HG03442 (cell line): ENCODE results near the gene RASGEF1C.

Experiments used
- ATAC-seq: cut with Tn5 transposase; IDR thresholded peaks from one replicate; pipeline ENCODE4 v1.9.1; 2021; ENCODE audit warnings: mild to moderate bottlenecking, moderate library complexity; ENCODE audit not compliant: unreplicated experiment

RASGEF1C gene

DNA sequence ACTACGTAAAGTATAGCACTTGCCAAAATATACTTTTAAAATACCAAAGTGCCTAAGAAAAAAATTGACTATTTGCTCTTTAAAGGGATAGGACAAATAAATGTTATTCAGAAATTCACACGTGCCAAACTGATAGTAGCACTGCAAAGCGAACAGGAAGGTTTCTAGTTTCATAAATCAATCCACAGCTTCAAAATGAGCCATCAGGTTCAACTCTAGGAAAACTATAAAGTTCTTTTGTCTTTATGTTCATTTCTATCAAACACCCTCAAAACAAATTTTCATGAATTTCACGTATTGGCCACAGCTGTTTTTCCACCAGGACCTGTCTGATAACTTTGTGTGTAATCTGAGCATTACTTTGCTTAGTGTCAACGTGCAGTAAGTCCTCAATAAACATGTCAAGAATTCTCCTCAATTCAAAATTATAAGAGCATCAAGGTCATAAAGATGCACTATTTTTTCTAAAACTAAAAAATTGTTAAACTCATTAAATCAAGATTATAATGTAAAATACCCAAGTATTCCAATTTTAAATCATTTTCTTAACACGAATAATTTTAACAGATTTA lies 140.4 kb downstream of the RASGEF1C start:
- ATAC-seq, result no peak

DNA sequence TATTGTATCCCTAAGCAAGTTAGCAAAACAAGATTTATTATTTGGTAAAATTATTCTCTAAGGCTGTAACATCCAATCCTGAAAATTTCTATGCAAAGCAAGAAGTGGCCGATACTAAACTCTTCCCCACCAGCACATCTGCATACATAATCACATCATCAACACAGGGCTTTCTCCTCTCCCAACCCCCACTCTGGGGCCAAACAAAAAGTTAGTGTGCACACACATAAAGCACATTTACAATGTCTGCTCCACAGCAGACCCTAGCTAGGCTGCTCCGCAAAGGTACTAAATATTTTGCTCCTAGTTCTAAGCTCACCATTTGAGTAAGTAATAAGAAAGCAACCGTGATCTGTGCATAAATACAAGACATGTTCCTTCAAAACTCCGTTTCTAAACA lies 141.0 kb downstream of the RASGEF1C start:
- ATAC-seq, result no peak

DNA sequence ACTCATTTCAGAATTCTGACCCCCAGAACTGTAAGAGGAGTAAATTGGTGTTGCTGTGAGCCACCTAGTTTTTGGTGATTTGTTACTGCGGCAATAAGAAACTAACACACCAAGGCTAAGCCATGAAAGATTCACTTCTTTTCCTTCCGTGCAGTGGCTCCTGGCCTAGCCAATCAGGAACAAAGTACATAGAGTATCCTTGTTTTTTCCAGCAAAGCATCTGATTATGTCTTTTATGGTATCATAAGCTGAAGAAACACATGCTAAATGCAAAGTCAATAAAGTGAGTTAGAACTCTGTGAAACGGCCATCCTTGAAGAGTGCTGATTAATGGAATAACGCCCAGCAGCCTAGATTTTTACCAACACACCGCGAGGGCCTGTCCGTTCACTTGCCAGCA lies 148.8 kb downstream of the RASGEF1C start:
- ATAC-seq, result no peak

DNA sequence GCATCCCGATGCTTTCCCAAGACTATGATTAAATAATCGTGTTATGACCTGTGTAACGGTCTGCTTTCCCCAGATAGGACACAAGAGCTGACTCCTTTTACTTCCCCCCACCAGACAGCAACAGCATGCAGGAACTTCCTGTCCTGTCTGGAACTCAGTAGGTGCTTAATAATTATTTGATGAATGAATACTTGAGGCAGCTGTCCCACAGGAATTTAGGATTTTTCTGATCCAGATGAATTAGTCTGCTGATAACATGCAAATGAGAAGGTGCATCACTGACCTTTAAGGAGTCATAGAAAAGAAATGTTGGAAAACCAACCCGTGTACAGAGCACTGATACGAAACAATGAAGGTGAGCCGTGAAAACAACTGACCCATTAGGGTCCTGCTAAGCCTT lies 149.7 kb downstream of the RASGEF1C start:
- no peak for ATAC-seq

DNA sequence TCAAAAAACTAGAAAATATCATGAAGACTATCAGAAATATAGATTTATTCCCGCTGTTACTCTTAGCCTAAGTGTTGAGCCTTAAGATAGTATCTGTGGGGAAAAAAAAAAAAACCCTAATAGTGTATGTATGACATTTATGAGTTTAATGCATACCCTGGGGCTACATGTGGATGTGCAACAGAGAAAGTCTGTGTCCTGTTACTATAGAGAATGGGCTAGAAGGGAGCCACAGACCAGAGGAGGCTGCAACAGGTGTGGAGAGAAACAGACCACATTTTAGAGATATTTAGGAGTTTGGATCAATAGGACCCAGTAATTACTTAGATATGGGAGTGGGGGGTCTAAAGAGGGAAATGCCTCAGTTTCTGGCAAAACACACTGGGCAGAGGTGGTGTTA lies 152.9 kb downstream of the RASGEF1C start:
- no peak for ATAC-seq

DNA sequence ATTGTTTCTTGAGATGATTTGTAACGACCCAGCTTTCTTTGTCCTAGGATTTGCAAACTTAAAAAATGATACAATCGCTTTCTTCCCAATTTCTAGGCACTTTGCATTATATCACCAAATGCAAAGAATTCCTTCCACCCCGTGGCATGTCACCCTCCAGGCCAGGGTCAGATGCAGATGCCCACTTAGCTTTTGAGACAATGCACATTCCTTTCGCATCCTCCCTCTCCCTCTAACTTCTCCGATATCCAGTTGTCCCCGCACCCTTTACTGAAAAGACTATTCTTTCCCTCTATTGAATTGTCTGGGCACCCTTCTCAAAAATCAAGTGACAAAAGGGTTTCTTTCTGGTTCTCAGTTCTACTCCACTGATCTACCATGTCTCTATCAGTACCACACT lies 154.8 kb downstream of the RASGEF1C start:
- no peak for ATAC-seq

DNA sequence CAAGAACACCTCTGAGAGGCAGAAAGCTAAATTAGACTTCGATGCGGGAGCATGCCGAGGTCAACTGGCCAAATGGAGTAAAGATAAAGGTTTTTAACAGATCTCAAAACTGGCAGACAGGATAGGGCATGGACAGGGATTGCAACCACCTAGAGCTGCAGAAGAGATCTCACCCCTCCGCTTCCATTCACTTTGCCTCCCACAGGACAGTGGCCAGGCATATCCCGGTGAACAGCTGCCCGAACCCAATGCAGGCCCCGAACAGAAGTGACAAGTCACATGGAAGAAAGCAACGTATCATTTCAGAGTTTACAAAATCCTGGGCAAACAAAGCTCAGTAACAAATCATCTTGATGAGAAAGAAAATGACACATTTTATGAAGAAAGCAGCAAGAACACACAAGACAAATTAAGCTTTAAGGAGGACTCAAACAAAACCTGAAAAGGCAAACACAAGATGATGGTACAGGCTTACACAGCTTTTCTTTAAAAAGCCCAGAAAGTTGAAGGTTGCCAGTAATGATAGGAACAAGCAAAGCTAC lies 155.9 kb downstream of the RASGEF1C start:
- ATAC-seq, result no peak

DNA sequence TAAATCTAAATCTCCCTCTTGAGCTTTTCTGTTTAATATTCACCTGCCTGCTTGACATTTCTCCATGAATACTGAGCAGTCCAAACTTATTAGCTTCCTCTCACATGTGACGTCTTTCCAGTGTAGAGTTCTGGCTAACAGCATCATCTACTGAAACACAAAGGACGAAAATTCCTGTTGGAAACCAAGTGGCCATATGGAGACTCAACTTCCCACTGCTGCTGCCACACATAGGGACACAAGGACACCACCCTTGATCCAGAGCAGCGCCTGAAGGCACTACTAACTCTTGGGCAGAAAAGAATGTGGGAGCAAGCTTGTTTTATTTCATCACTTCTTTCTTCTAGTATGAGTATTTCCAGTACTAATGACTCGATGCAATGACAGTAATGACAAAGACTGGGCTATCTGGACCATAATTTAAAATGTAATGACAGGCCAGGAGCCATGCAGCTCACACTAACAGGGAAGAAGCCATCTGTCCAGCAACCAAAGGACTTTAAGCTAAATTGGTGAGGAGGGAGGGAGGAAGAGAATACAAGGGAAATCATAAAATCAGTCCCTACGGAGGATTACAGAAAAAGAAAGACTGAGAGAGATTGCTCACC lies 156.7 kb downstream of the RASGEF1C start:
- no peak for ATAC-seq
